Measurements from ENCODE around the gene TUBB. TPM values are rescaled to one million over a fixed set of nuclear protein-coding genes. Genes with fewer than 3 reads are reported as not detected.
A peak's percentile ranks its signal among the peaks of the same experiment; 100 is the strongest.

TUBB gene
- total and polyA plus RNA-seq, 8 donors: 67.5 to 223 (median 137) TPM

DNA sequence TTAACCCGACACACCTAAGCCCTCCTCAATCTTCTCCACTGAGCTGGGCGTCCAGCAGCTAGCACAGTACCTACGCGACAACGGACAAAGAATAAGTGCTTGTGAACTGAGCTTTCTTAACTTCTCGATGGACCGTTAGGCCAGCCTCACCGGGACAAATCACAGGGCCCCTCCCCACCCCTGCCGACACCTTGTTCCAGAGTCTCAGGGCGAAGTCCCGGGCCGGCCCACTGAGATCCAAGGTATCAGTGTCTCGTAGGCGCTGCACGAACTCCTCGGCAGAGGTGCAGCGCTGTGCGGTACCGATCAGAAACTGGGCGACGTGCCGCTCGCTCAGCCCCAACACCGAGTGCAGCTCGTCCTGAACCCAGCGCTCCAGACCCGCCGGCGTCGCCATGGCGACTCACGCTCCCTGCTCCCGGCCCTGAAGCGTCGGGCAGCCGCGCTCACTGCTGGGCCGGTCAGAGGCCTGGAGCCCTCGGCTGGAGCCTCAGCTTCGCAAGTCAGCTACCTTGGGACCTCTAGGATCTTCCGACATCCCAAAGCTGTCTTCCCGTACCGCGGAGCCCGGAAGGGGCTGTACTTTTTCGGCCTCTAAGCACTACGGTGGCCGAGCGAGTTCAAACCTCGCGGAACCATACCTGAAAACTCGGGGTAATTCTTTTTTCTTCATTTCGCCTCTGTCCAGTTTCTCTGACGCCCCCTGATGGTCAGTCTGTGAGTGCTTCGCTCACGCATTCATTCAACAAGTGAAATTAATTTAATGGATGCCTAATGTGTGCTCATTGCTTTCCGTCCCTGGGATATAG, 47.5 kb upstream of the TUBB start, which contains the start of gene DHX16:
TSS of gene DHX16 (minus strand) at position 562 of the 809 bp plus-strand sequence. CDS start at position 397, 165 bp downstream.
- intact Hi-C loops (cut with DNase I; ENCODE audit: low total_unique reads): no loop called here
- Histone ChIP-seq H3K4me1 (peaks cover 14 to 30% (median 25%) of the 10 kb centered on the region in 4 donors), H3K27ac (peak within 1 kb of the TSS; percentile 81 to 87 (median 85)), H3K27me3 (no peaks in the 10 kb centered on the region), H3K36me3 (peaks cover 36 to 55% (median 55%) of the 10 kb centered on the region in 4 donors), H3K4me3 (peak within 1 kb of the TSS; percentile 84 to 99 (median 94)), H3K9me3 (no peaks in the 10 kb centered on the region)
- TF ChIP-seq EP300 (IDR thresholded peaks at IDR 0.05) (no peak), POLR2AphosphoS5 (IDR thresholded peaks at IDR 0.05) (peak; percentile 69 to 97 (median 72)), POLR2A (IDR thresholded peaks at IDR 0.05) (no peak)
- TF ChIP-seq, protein P1, sequence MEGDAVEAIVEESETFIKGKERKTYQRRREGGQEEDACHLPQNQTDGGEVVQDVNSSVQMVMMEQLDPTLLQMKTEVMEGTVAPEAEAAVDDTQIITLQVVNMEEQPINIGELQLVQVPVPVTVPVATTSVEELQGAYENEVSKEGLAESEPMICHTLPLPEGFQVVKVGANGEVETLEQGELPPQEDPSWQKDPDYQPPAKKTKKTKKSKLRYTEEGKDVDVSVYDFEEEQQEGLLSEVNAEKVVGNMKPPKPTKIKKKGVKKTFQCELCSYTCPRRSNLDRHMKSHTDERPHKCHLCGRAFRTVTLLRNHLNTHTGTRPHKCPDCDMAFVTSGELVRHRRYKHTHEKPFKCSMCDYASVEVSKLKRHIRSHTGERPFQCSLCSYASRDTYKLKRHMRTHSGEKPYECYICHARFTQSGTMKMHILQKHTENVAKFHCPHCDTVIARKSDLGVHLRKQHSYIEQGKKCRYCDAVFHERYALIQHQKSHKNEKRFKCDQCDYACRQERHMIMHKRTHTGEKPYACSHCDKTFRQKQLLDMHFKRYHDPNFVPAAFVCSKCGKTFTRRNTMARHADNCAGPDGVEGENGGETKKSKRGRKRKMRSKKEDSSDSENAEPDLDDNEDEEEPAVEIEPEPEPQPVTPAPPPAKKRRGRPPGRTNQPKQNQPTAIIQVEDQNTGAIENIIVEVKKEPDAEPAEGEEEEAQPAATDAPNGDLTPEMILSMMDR (IDR thresholded peaks at IDR 0.05): peak in 5 of 7 experiments; percentile 72 to 96 (median 84)
- peak; percentile 96 to 98 for DNase-seq
- 0 to 1% (median 0%) methylated on average over 33 to 57 of the region's 57 CpGs for WGBS, 5 donors

DNA sequence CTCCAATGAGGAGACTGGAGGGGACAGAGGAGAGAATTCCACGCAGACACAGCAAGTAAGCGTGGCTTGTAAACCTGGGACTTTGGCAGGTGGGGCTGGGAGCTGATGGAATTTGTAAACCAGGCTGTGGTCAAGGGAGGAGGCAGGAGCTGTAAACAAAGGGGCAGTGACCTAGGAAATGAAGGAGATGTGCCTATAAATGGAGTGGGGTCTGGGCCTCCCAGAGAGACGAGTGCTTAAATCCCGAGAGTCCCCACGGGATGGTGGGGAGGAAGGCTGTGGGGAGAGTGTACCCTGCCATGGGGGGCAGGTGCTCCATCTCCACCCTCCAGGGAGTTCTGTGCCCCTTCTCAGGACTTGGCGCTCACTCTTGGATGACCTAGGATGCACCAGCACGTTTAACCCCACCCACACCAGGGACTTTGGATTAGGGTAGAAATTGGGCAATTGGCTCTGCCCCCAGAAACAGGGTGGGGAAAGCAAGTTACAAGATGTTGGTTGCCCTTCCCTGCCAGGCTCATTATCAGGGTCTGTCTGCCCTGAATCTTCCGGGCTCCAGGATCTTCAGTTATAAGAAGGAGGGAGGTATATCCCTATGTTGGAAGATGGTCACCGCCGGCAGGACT, 43.4 kb upstream of the TUBB start:
- H3K9me3 ChIP-seq: no peaks in the 10 kb centered on the region
- peaks cover 22 to 51% (median 39%) of the 10 kb centered on the region in 4 donors for H3K4me1 ChIP-seq
- TF ChIP-seq, protein P1 (IDR thresholded peaks at IDR 0.05): no peak
- TF ChIP-seq EP300 (IDR thresholded peaks at IDR 0.05): no peak
- TF ChIP-seq POLR2AphosphoS5 (IDR thresholded peaks at IDR 0.05): no peak
- TF ChIP-seq POLR2A (IDR thresholded peaks at IDR 0.05): no peak
- no peaks in the 10 kb centered on the region for H3K27me3 ChIP-seq
- no peak for DNase-seq
- intact Hi-C loops (cut with DNase I; ENCODE audit: low total_unique reads): loop anchor here (5.0 kb wide), 1 partner anchor 51 kb away; no protein-coding TSS in a partner anchor
- no peak overlapping the region for H3K4me3 ChIP-seq
- H3K27ac ChIP-seq: no peak overlapping the region
- WGBS, 5 donors: 78 to 89% (median 83%) methylated on average over 8 to 10 of the region's 10 CpGs
- peaks cover 21 to 44% (median 39%) of the 10 kb centered on the region in 4 donors for H3K36me3 ChIP-seq

DNA sequence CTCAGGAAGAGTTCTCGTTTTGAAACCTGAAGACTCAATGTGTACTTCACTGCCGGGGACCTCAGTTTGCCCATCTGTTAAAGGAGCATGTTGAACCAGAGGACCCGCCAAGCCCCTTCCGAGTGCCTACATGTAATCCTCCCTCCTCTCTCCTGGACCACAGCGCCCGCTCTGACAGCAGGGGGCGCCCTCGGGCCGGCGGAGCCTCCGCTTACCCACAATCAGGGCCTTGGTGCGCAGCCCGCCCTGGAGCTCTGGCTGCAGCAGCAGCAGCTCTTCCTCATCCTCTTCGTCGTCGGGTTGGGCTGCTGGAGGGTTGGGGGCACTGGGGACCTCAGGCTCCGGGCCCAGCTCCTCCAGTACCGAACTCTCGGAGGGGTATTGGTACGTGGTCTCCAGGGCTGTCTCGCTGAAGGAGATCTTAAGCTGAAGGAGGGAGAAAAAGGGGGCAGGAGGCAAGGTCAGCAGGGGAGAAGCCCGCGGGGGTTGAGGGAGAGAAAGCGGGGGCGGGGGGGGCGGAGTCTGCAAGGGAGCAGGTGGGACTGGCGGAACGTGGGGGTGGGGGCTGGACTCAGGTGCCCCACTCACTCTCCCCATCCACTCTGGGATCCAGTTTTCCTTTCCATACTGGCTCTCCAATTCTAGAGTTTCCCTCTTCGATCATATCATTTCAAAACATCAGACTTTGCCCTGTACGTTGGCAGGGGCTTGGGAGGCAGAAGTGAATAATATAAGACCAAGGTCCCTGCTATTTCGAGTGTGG, 41.0 kb upstream of the TUBB start:
- intact Hi-C loops (cut with DNase I; ENCODE audit: low total_unique reads): loop anchor here (5.0 kb wide), 1 partner anchor 48 kb away; no protein-coding TSS in a partner anchor
- peak overlapping the region; percentile 9 to 85 (median 44) for H3K4me3 ChIP-seq
- DNase-seq: peak; percentile 90 to 95
- peaks cover 21 to 44% (median 39%) of the 10 kb centered on the region in 4 donors for H3K36me3 ChIP-seq
- H3K9me3 ChIP-seq: no peaks in the 10 kb centered on the region
- H3K4me1 ChIP-seq: peaks cover 19 to 58% (median 40%) of the 10 kb centered on the region in 4 donors
- TF ChIP-seq EP300 (IDR thresholded peaks at IDR 0.05) (no peak), POLR2A (IDR thresholded peaks at IDR 0.05) (no peak), POLR2AphosphoS5 (IDR thresholded peaks at IDR 0.05) (peak; percentile 13 to 86 (median 63))
- TF ChIP-seq, protein P1 (IDR thresholded peaks at IDR 0.05): peak in 5 of 7 experiments; percentile 88 to 97 (median 95)
- WGBS, 5 donors: 9 to 11% (median 10%) methylated on average over 28 to 31 of the region's 31 CpGs
- H3K27ac ChIP-seq: peak overlapping the region in 4 of 5 donors; percentile 94 to 99 (median 98)
- no peaks in the 10 kb centered on the region for H3K27me3 ChIP-seq

All from stomach (tissue), 9 donors.